ENCODE data around the gene PYGB.

GRCh38 chr20:25246182-25246999 lies 1.5 kb upstream of the PYGB start:
- TF ChIP-seq POLR2A (IDR thresholded peaks at IDR 0.05; ENCODE audit: low read depth, low read length): no peak
- no peak for TF ChIP-seq POLR2AphosphoS5 (IDR thresholded peaks at IDR 0.05; ENCODE audit: low read depth, low read length)
- no peak for TF ChIP-seq POU2F2 (IDR thresholded peaks at IDR 0.05; ENCODE audit: low read depth, low read length)
- TF ChIP-seq TAF1 (IDR thresholded peaks at IDR 0.05; ENCODE audit: low read depth, low read length): no peak
- no peak for TF ChIP-seq SPI1 (IDR thresholded peaks at IDR 0.05; ENCODE audit: low read depth, low read length)
